Memory B cell (primary cell): ENCODE measurements around the gene FNBP1.
A peak's percentile ranks its signal among the peaks of the same experiment; 100 is the strongest.
"Not testable (repeated sequence)": the region's sequence is repeated elsewhere in the genome, so short reads cannot be mapped to it uniquely, and the experiment has no call there.

Source experiments
- ATAC-seq: fragments of 150-1000 bp; cut with Tn5 transposase; 2 replicates; pipeline ENCODE4 v1.10.0; 2021; ENCODE audit warnings: low read depth, mild to moderate bottlenecking, moderate library complexity
- DNase-seq, 2 donors: peaks; one replicate each; pipeline ENCODE4 v3.0.0; 2022; ENCODE audit warnings: low spot score in 2 of 2
- H3K27ac Mint-ChIP-seq: one replicate; pipeline ENCODE4 v1.8.0; 2022; ENCODE audit warnings: mild to moderate bottlenecking, moderate library complexity, mixed read lengths
- H3K27me3 Mint-ChIP-seq: one replicate; pipeline ENCODE4 v1.8.0; 2022; ENCODE audit warnings: mixed read lengths
- H3K36me3 Mint-ChIP-seq: one replicate; pipeline ENCODE4 v1.8.0; 2022; ENCODE audit warnings: mild to moderate bottlenecking, mixed read lengths
- H3K4me1 Mint-ChIP-seq: one replicate; pipeline ENCODE4 v1.8.0; 2022; ENCODE audit warnings: mixed read lengths
- H3K4me3 Mint-ChIP-seq: one replicate; pipeline ENCODE4 v1.8.0; 2022; ENCODE audit warnings: mild to moderate bottlenecking, moderate library complexity, mixed read lengths
- H3K9me3 Mint-ChIP-seq: one replicate; pipeline ENCODE4 v1.8.0; 2022; ENCODE audit warnings: mixed read lengths

The FNBP1 gene

DNA sequence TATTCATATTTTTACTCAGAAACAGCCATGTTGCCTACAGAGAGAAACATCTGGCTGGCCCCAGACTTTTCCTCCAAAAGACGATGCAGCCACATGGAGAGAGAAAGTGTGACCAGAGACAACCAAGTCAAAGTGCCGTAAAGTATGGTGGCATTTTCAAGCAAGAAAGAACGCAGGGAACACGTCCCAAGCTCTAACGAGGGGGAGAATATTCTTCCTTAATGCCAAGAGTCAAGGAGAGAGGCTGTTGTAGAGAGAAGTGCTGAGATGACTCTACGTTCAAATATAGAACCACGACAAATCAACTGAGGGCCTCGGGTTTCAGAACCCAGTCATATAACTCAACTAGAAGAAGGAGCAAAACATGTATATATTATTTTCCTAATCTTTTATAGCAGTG, 55.9 kb downstream of the FNBP1 start:
- Mint-ChIP-seq H3K4me1 (peaks cover 40% of the 10 kb centered on the region), H3K27me3 (no peaks in the 10 kb centered on the region), H3K4me3 (peak overlapping the region; percentile 53), H3K36me3 (peaks cover 20% of the 10 kb centered on the region), H3K27ac (peak overlapping the region; percentile 98), H3K9me3 (no peaks in the 10 kb centered on the region)
- ATAC-seq = no peak
- DNase-seq = no peak

DNA sequence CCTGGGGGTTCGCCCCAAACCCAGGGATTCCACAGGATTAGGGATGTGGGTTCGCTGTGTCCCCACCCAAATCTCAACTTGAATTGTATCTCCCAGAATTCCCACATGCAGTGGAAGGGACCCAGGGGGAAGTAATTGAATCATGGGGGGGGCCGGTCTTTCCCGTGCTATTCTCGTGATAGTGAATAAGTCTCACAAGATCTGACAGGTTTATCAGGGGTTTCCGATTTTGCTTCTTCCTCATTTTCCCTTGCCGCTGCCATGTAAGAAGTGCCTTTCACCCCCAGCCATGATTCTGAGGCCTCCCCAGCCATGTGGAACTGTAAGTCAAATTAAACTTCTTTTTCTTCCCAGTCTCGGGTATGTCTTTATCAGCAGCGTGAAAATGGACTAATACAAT, 58.4 kb downstream of the FNBP1 start:
- not testable (repeated sequence) for DNase-seq, ATAC-seq, H3K27me3 Mint-ChIP-seq, H3K9me3 Mint-ChIP-seq
- peaks cover 17% of the 10 kb centered on the region for H3K36me3 Mint-ChIP-seq
- peak overlapping the region; percentile 68 for H3K4me3 Mint-ChIP-seq
- H3K27ac Mint-ChIP-seq = peak overlapping the region; percentile 98
- H3K4me1 Mint-ChIP-seq = peaks cover 34% of the 10 kb centered on the region

DNA sequence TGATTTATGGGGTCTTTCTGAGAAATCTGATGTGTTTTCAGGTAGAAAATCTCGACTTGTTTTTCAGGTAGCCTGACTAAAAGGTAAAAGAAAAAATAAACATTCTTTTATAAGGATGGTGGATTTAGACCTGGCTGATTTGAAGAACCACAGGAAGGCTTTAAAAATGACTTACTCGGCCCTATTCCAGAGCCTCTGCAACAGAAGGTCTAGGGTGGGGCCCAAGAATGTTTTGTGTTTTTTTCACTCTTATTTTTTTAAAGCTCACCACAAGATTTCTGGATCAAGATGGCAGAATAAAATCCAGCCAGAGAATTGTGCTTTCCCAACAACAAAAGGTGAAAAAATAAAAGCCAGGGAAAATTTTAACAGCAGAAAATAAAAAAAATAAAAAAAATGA, 59.1 kb downstream of the FNBP1 start:
- peaks cover 27% of the 10 kb centered on the region for H3K4me1 Mint-ChIP-seq
- no peak overlapping the region for H3K4me3 Mint-ChIP-seq
- H3K36me3 Mint-ChIP-seq = peaks cover 21% of the 10 kb centered on the region
- H3K9me3 Mint-ChIP-seq = no peaks in the 10 kb centered on the region
- H3K27me3 Mint-ChIP-seq = no peaks in the 10 kb centered on the region
- DNase-seq = no peak
- no peak for ATAC-seq
- peak overlapping the region; percentile 98 for H3K27ac Mint-ChIP-seq

DNA sequence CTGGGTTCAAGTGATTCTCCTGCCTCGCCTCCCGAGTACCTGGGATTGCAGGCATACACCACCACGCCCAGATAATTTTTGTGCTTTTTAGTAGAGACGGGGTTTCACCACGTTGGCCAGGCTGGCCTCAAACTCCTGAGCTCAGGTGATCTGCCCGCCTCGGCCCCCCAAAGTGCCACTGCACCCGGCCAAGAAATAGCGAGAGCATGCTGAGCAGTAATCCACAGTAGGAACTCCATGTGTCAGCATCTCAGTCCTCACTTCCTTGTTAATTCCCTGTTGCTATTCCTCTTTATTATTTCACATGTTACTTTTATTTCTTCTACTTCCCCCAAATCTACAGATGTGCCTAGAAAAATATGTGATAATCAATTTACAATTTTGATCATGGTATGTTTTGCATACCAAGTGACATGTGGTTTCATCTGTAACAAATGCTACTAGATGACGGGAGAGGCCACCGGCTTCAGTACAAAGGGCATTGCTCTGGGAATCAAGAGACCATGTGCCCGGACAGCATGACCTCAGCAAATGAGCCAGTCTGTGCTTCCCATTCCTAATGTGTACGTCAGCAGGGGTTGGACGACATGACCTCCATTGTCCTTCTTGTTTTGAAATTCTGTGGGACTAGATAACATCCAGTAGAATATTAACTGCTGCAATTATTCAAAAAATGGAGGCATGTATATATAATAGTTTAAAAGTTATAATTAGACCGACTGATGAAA, 61.6 kb downstream of the FNBP1 start:
- no peaks in the 10 kb centered on the region for H3K27me3 Mint-ChIP-seq
- peaks cover 29% of the 10 kb centered on the region for H3K36me3 Mint-ChIP-seq
- H3K27ac Mint-ChIP-seq = peak overlapping the region; percentile 82
- no peak for ATAC-seq
- no peak for DNase-seq
- H3K4me3 Mint-ChIP-seq = no peak overlapping the region
- H3K9me3 Mint-ChIP-seq = no peaks in the 10 kb centered on the region
- peaks cover 22% of the 10 kb centered on the region for H3K4me1 Mint-ChIP-seq

DNA sequence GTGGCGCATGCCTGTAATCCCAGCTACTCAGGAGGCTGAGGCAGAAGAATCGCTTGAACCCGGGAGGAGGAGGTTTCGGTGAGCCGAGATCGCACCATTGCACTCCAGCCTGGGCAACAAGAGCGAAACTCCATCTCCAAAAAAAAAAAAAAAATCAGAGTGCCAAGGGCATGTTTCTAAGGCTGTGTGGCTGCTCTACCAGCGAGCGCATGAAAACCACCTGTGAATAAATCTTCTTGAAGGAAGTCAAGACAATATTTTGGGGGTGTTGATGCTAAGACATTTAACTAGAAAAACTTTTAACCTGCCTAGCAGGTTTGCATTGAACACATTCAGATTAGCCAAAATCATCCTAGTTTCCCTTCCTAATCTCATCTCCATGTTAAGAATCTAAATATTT, 62.8 kb downstream of the FNBP1 start:
- Mint-ChIP-seq H3K36me3 (peaks cover 26% of the 10 kb centered on the region), H3K4me1 (peaks cover 17% of the 10 kb centered on the region)
- H3K4me3 Mint-ChIP-seq, H3K27ac Mint-ChIP-seq, H3K9me3 Mint-ChIP-seq, H3K27me3 Mint-ChIP-seq, DNase-seq, ATAC-seq: not testable (repeated sequence)

DNA sequence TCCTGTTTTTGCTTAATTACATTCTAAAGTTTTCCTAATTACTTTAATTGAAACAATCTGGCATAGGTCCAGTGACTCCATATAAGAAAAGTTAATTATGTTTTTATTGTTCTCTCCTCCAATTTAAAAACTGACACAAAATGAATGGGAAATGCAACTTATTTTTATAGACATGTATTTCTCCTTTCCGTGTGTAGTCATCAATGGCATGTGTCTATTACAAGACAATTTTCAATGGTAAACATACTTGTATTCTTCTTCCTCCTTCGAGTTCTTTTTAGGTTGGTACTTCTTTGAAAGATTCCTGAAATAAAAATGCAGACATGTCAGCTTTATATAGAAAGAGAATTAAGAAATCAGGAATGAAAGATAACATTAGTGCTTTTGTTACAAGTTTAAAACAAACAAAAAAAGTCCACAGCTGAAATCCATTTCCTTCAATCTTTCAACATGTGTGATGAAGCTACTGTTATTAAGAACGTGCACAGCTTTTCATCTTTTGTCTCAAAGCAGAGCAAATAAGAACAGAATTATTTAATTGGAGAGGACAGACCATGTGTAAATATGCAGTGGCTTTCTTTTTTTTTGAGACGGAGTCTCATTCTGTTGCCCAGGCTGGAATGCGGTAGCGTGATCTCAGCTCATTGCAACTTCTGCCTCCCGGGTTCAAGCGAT, 63.8 kb downstream of the FNBP1 start:
- Mint-ChIP-seq H3K4me1 (peaks cover 13% of the 10 kb centered on the region), H3K4me3 (no peak overlapping the region), H3K9me3 (no peaks in the 10 kb centered on the region), H3K27me3 (no peaks in the 10 kb centered on the region), H3K36me3 (peaks cover 22% of the 10 kb centered on the region), H3K27ac (peak overlapping the region; percentile 60)
- no peak for ATAC-seq
- DNase-seq = no peak

DNA sequence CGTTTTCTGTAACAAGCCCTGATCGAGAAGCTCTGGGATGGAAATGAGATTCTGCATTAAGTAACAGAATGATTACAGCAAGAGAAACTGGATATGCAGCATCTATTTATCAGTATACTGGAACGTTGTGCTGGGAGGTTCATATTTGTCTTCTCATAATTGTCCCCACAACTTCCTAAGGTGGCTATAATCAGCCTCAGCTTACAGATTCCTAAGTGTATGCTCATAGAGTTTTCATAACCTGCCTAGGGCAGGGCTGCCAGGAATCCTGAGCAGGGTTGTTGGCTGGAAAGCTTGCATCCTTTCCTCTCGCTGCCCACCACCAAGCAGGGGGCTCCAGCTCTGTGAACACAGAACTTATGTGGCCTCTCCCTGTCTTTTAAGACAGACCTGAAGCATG, 70.2 kb downstream of the FNBP1 start:
- no peak for ATAC-seq
- Mint-ChIP-seq H3K27ac (no peak overlapping the region), H3K36me3 (peaks cover 17% of the 10 kb centered on the region), H3K4me3 (no peak overlapping the region), H3K27me3 (no peaks in the 10 kb centered on the region), H3K9me3 (no peaks in the 10 kb centered on the region), H3K4me1 (peaks cover 6% of the 10 kb centered on the region)
- DNase-seq = no peak

DNA sequence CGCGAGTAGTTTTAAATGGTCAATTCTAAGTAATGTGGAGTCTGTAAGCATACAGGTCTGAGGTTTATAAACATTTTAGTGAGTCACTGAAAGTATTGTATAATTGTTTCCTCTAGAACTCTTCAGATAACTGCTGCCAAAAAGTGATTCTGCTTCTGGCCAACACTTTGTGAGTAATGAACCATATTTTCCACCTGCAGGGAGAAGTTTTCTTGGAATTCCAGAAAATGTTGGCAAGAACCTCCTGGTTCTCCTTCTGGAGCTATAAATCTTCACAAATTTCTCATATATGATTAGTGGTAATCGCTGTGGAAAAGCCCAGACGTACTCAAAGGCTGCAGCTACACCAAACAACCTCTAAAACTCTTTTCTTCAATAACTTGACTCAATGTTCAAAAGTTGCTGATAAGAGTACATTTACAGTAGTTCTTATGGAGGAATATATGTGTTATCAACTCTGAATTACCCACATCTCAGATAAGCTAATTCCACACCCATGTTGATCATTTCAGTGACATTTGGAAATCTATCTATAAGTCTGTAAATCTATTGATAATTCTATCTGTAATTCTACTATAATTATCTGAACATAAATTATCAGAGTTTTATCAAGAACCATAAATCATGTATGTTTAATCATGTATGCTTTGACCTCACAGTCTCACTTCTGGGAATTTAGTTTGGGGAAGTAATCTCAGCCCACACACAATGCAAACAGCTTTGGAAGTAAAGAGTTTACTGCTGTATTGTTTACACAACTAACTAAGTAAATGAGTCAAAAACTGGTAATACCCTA, 74.1 kb downstream of the FNBP1 start:
- Mint-ChIP-seq H3K4me1 (peaks cover 20% of the 10 kb centered on the region), H3K27ac (no peak overlapping the region), H3K36me3 (peaks cover 25% of the 10 kb centered on the region), H3K4me3 (no peak overlapping the region), H3K9me3 (no peaks in the 10 kb centered on the region), H3K27me3 (no peaks in the 10 kb centered on the region)
- DNase-seq (no peak), ATAC-seq (no peak)

DNA sequence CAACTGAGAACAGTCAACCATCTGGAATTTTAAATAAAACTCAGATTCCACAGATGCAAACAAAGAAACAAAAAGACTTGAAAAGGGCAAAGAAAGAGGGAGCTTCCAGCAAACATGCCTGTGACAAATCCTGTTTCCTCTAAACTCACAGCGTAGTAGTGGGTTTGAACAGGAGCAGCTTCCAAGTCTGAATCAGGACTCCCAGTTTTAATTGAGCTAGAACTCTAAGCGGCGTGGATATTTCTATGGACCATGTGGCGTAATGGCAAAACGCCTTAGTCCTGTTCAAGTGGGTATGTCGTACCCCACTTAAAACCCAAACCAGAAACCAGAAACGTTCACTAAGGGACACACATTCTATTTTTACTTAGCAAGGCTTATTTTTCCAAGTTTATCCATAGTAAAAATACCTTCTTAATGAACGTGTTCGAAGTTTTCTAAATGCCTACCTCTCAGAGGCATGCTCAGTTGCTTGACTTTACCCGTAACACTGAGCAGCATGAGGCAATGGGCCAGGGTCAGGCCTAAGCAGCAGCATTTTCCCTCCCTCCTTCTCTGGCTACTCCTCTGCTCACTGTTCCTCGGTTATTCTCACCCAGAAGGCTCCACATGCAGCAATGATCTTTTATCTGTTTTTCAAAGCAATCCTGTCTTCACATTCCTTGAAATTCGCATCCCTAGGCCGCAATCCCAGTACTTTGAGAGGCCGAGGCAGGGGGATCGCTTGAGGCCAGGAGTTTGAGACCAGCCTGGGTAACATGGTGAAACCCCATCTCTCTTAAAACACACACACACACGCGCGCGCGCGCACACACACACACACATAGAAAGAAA, 77.9 kb downstream of the FNBP1 start:
- H3K4me3 Mint-ChIP-seq = no peak overlapping the region

DNA sequence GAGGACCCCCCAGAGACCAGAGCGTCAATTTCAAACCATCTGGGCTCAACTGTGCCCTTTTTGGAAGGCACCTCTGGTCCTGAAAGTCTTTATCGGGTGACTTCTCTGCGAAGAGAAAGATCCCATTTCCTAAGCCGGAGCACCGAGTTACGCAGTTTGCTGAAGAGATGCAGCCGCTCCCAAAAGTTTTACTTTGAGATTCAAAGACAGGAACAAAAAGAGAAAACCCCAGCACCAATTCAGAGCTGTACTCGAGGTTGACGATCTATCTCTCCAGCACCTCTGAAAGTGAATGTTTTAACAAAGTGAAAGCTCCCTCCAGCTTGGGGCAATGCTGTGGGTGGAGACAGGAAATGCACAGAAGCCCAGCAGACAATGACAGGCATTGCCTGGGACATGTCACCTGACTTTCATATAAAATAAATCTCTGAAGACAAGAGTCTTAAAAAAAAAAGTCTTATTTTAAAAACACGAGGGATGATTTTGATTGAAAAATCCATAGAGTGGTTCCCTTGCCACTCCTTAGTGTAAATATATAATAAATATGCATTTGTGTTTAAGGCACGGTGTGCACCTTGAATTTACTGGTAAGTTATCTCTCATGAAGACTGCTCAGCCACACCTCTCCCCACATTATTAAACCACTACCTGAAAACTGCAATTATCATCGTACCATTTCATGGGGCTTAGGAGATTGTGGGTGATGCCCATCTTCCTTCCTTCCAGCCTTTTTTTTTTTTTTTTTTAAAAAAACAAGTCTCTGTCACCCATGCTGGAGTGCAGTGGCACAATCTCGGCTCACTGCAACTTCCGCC, 79.9 kb downstream of the FNBP1 start:
- Mint-ChIP-seq H3K27me3 (no peaks in the 10 kb centered on the region), H3K27ac (peak overlapping the region; percentile 95), H3K36me3 (peaks cover 24% of the 10 kb centered on the region), H3K4me1 (peaks cover 40% of the 10 kb centered on the region), H3K4me3 (peak overlapping the region; percentile 71), H3K9me3 (no peaks in the 10 kb centered on the region)
- peak; percentile 51 to 74 for DNase-seq
- peak; percentile 97 for ATAC-seq

More for the DNA sequence above, 77.9 kb downstream of the FNBP1 start:
- H3K36me3 Mint-ChIP-seq = peaks cover 20% of the 10 kb centered on the region
- ATAC-seq (no peak), DNase-seq (no peak)
- peak overlapping the region; percentile 95 for H3K27ac Mint-ChIP-seq
- no peaks in the 10 kb centered on the region for H3K9me3 Mint-ChIP-seq
- peaks cover 38% of the 10 kb centered on the region for H3K4me1 Mint-ChIP-seq
- H3K27me3 Mint-ChIP-seq = no peaks in the 10 kb centered on the region

DNA sequence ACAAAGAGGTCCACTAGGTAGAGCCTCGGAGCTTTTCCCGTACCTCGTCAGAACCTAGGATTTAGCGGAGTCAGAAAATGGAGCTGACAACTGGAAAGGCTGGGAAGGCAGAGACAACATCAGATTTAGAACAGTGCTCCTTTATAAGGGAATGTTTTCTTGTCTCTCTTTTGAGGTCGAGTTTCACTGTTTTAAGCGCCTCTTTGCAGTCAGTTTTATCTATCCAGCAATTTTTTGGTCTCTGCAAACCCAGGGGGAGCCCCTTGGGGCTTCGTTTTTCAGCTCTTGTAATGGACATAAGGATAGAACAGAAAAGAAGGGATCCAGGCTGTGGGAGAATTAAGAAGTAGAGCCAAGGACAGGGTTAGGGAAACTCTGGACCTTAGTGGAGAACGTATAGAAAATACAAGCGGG, 80.5 kb downstream of the FNBP1 start:
- no peaks in the 10 kb centered on the region for H3K27me3 Mint-ChIP-seq
- H3K36me3 Mint-ChIP-seq = peaks cover 29% of the 10 kb centered on the region
- H3K27ac Mint-ChIP-seq = peak overlapping the region; percentile 95
- peaks cover 40% of the 10 kb centered on the region for H3K4me1 Mint-ChIP-seq
- no peak for DNase-seq
- ATAC-seq = no peak
- H3K4me3 Mint-ChIP-seq = peak overlapping the region; percentile 71
- H3K9me3 Mint-ChIP-seq = no peaks in the 10 kb centered on the region

DNA sequence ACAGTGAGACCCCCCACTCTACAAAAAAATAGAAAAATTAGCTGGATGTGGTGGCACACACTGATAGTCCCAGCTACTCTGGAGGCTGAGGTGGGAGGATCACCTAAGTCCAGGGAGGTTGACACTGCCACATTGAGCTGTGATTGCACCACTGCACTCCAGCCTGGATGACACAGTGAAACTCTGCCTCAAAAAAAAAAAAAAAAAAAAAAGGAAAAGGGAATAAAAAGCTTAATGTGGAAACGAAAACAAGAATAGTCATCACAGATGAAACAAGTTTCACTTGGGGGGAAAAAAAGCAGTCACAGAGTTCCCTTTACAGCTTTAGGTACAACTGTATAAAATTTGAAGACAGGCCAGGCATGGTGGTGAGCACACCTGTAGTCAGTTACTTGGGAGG, 84.2 kb downstream of the FNBP1 start:
- no peaks in the 10 kb centered on the region for H3K27me3 Mint-ChIP-seq
- H3K36me3 Mint-ChIP-seq = peaks cover 23% of the 10 kb centered on the region
- H3K27ac Mint-ChIP-seq = no peak overlapping the region
- no peak for DNase-seq
- peaks cover 28% of the 10 kb centered on the region for H3K4me1 Mint-ChIP-seq
- H3K4me3 Mint-ChIP-seq = no peak overlapping the region
- no peaks in the 10 kb centered on the region for H3K9me3 Mint-ChIP-seq
- ATAC-seq = no peak
